Measurements from ENCODE around the gene ZNF507.

DNA sequence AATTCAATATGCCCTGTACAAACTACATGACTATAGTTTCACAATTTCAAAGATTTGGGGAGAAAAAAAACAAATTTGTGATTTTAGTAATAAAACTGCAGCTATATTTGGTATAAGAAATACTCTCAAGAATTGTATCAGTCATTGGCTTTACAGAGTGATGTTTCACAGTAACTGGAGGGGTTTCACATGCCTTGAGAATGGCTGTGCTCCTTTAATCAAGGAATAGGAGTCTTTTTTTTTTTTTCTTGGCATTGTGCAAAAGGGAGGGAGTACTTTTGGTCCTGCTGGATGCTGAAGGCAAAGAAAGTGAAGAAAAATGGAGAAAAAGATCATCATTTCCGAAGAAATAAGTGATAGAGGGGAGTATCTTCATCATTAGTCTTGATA is 6.8 kb downstream of the ZNF507 start:
- TF ChIP-seq, protein P1, sequence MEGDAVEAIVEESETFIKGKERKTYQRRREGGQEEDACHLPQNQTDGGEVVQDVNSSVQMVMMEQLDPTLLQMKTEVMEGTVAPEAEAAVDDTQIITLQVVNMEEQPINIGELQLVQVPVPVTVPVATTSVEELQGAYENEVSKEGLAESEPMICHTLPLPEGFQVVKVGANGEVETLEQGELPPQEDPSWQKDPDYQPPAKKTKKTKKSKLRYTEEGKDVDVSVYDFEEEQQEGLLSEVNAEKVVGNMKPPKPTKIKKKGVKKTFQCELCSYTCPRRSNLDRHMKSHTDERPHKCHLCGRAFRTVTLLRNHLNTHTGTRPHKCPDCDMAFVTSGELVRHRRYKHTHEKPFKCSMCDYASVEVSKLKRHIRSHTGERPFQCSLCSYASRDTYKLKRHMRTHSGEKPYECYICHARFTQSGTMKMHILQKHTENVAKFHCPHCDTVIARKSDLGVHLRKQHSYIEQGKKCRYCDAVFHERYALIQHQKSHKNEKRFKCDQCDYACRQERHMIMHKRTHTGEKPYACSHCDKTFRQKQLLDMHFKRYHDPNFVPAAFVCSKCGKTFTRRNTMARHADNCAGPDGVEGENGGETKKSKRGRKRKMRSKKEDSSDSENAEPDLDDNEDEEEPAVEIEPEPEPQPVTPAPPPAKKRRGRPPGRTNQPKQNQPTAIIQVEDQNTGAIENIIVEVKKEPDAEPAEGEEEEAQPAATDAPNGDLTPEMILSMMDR (IDR thresholded peaks at IDR 0.05) = no peak
- TF ChIP-seq POLR2A (IDR thresholded peaks at IDR 0.05) (no peak), POLR2AphosphoS5 (IDR thresholded peaks at IDR 0.05; ENCODE audit: insufficient read depth in 1 of 2, low read depth in 1 of 2) (no peak)
